DMS 273 (cell line): ENCODE results near the gene HDGFL2.

Source experiments
- DNase-seq: peaks from one replicate; lab custom pipeline; 2025; ENCODE audit not compliant: unreplicated experiment; lab: John Stamatoyannopoulos, UW

Gene HDGFL2

GRCh38 chr19:4496304-4496703 is 24.2 kb downstream of the HDGFL2 start:
- no peak for DNase-seq

- DNase-seq: no peak
Measured at GRCh38 chr19:4497770-4498389, 25.8 kb downstream of the HDGFL2 start.

- no peak for DNase-seq
Measured at GRCh38 chr19:4498694-4499093, 26.6 kb downstream of the HDGFL2 start.

- DNase-seq: no peak
Measured at GRCh38 chr19:4499318-4499717, 27.2 kb downstream of the HDGFL2 start.

- DNase-seq: no peak
Measured at GRCh38 chr19:4499855-4500254, 27.8 kb downstream of the HDGFL2 start.

- DNase-seq: no peak
Measured at GRCh38 chr19:4500841-4501591, 28.9 kb downstream of the HDGFL2 start.

- no peak for DNase-seq
Measured at GRCh38 chr19:4501691-4502090, 29.6 kb downstream of the HDGFL2 start.

- no peak for DNase-seq
Measured at GRCh38 chr19:4502282-4503131, 30.4 kb downstream of the HDGFL2 start.

GRCh38 chr19:4503132-4503824 is 31.2 kb downstream of the HDGFL2 start:
- no peak for DNase-seq

- DNase-seq: no peak
Measured at GRCh38 chr19:4503825-4504170, 31.7 kb downstream of the HDGFL2 start.

GRCh38 chr19:4504297-4504701 is 32.2 kb downstream of the HDGFL2 start:
- DNase-seq: peak; percentile 62

- DNase-seq: no peak
Measured at GRCh38 chr19:4504891-4505569, 32.9 kb downstream of the HDGFL2 start.

- DNase-seq: no peak
Measured at GRCh38 chr19:4505570-4506448, 33.7 kb downstream of the HDGFL2 start.

GRCh38 chr19:4506449-4507149 is 34.5 kb downstream of the HDGFL2 start:
- DNase-seq: no peak

GRCh38 chr19:4507150-4507452 is 35.0 kb downstream of the HDGFL2 start:
- DNase-seq: no peak

GRCh38 chr19:4507804-4508203 is 35.7 kb downstream of the HDGFL2 start:
- DNase-seq: no peak

- DNase-seq: no peak
Measured at GRCh38 chr19:4508698-4509097, 36.6 kb downstream of the HDGFL2 start.

- no peak for DNase-seq
Measured at GRCh38 chr19:4510435-4511255, 38.5 kb downstream of the HDGFL2 start.
